Measurements from ENCODE around the gene SLC25A48.

SLC25A48 gene

GRCh38 chr5:135822959-135823358 is 11.5 kb upstream of the SLC25A48 start:
- Histone ChIP-seq H3K36me3 (ENCODE audit: insufficient read depth, low read length) (no peaks in the 10 kb centered on the region), H3K79me2 (ENCODE audit: insufficient read depth, low read length) (no peaks in the 10 kb centered on the region), H3K27ac (ENCODE audit: low read length) (no peak overlapping the region), H3K4me2 (ENCODE audit: insufficient read depth, low read length) (no peak overlapping the region), H3K9me3 (ENCODE audit: insufficient read depth, low read length, severe bottlenecking) (no peaks in the 10 kb centered on the region), H3K4me1 (ENCODE audit: insufficient read depth, low read length) (no peaks in the 10 kb centered on the region), H3K9ac (ENCODE audit: low read depth, low read length) (no peak overlapping the region), H4K20me1 (ENCODE audit: insufficient read depth, low read length) (no peaks in the 10 kb centered on the region; the same call in 1 of the 2 replicates), H3K4me3 (ENCODE audit: low read depth in 1 of 2, low read length in 2 of 2) (no peak overlapping the region), H2AFZ (ENCODE audit: low read depth, low read length) (no peak overlapping the region), H3K27me3 (ENCODE audit: insufficient read depth, low read length, poor library complexity) (peaks cover 11% of the 10 kb centered on the region)
- no peak for TF ChIP-seq CTCF (IDR thresholded peaks at IDR 0.05; ENCODE audit: borderline replicate concordance, extremely low read depth, low read length, poor library complexity, severe bottlenecking)
- TF ChIP-seq EZH2 (IDR thresholded peaks at IDR 0.05; ENCODE audit: borderline replicate concordance, low read depth, low read length, severe bottlenecking) = no peak
- DNase-seq = no peak
- no peak for ATAC-seq (ENCODE audit: insufficient read depth, low read depth)

GRCh38 chr5:135823881-135824280 is 10.6 kb upstream of the SLC25A48 start:
- no peaks in the 10 kb centered on the region for H3K79me2 ChIP-seq (ENCODE audit: insufficient read depth, low read length)
- no peak overlapping the region for H3K4me2 ChIP-seq (ENCODE audit: insufficient read depth, low read length)
- no peak overlapping the region for H3K4me3 ChIP-seq (ENCODE audit: low read depth in 1 of 2, low read length in 2 of 2)
- DNase-seq (no peak), ATAC-seq (ENCODE audit: insufficient read depth, low read depth) (no peak)
- no peaks in the 10 kb centered on the region for H3K36me3 ChIP-seq (ENCODE audit: insufficient read depth, low read length)
- H2AFZ ChIP-seq (ENCODE audit: low read depth, low read length) = no peak overlapping the region
- H3K27ac ChIP-seq (ENCODE audit: low read length) = no peak overlapping the region
- H3K9me3 ChIP-seq (ENCODE audit: insufficient read depth, low read length, severe bottlenecking) = no peaks in the 10 kb centered on the region
- no peak for TF ChIP-seq EZH2 (IDR thresholded peaks at IDR 0.05; ENCODE audit: borderline replicate concordance, low read depth, low read length, severe bottlenecking)
- no peak for TF ChIP-seq CTCF (IDR thresholded peaks at IDR 0.05; ENCODE audit: borderline replicate concordance, extremely low read depth, low read length, poor library complexity, severe bottlenecking)
- peaks cover 7% of the 10 kb centered on the region for H3K27me3 ChIP-seq (ENCODE audit: insufficient read depth, low read length, poor library complexity)
- H3K9ac ChIP-seq (ENCODE audit: low read depth, low read length) = no peak overlapping the region
- H4K20me1 ChIP-seq (ENCODE audit: insufficient read depth, low read length) = no peaks in the 10 kb centered on the region; the same call in 1 of the 2 replicates
- H3K4me1 ChIP-seq (ENCODE audit: insufficient read depth, low read length) = no peaks in the 10 kb centered on the region

- Histone ChIP-seq H4K20me1 (ENCODE audit: insufficient read depth, low read length) (no peaks in the 10 kb centered on the region; the same call in 1 of the 2 replicates), H3K4me3 (ENCODE audit: low read depth in 1 of 2, low read length in 2 of 2) (no peak overlapping the region), H3K27me3 (ENCODE audit: insufficient read depth, low read length, poor library complexity) (peaks cover 7% of the 10 kb centered on the region)
Observed at GRCh38 chr5:135824541-135825041, 9.9 kb upstream of the SLC25A48 start.

More at GRCh38 chr5:135824541-135825041, 9.9 kb upstream of the SLC25A48 start:
- ATAC-seq (ENCODE audit: insufficient read depth, low read depth) = no peak
- Histone ChIP-seq H3K27ac (ENCODE audit: low read length) (no peak overlapping the region), H3K36me3 (ENCODE audit: insufficient read depth, low read length) (no peaks in the 10 kb centered on the region), H3K9ac (ENCODE audit: low read depth, low read length) (no peak overlapping the region), H3K4me2 (ENCODE audit: insufficient read depth, low read length) (no peak overlapping the region), H3K79me2 (ENCODE audit: insufficient read depth, low read length) (no peaks in the 10 kb centered on the region), H3K4me1 (ENCODE audit: insufficient read depth, low read length) (no peaks in the 10 kb centered on the region), H3K9me3 (ENCODE audit: insufficient read depth, low read length, severe bottlenecking) (no peaks in the 10 kb centered on the region), H2AFZ (ENCODE audit: low read depth, low read length) (no peak overlapping the region)
- DNase-seq = no peak
- TF ChIP-seq EZH2 (IDR thresholded peaks at IDR 0.05; ENCODE audit: borderline replicate concordance, low read depth, low read length, severe bottlenecking) = no peak
- no peak for TF ChIP-seq CTCF (IDR thresholded peaks at IDR 0.05; ENCODE audit: borderline replicate concordance, extremely low read depth, low read length, poor library complexity, severe bottlenecking)
